H1 (cell line): ENCODE results near the gene EFEMP1. TPM values are rescaled to one million over a fixed set of nuclear protein-coding genes. Genes with fewer than 3 reads are reported as not detected.

ENCODE experiments used
- CTCF ChIA-PET: fragments of 300-600 bp; sonication (Branson Sonifier 250); formaldehyde crosslinking; loops from one replicate; lab custom pipeline; 2021; ENCODE audit not compliant: partially characterized antibody; lab: Charles Lee
- POLR2A ChIA-PET: fragments of 300-600 bp; sonication (Branson Sonifier 250); formaldehyde crosslinking; loops from one replicate; lab custom pipeline; 2021; ENCODE audit warnings: inconsistent platforms; ENCODE audit not compliant: partially characterized antibody; lab: Charles Lee
- DNase-seq, 2 experiments: peaks; one replicate each; pipeline versions ENCODE4 v3.0.0 to v3.0.0-alpha.2; 2010 to 2022; ENCODE audit warnings: low spot score in 2 of 2, low read depth in 1 of 2, mixed read lengths in 1 of 2
- FAIRE-seq: peaks from 2 replicates; lab custom pipeline; 2011; peaks lifted over from hg19 to GRCh38; lab: Jason Lieb, UNC
- H2AFZ ChIP-seq: 2 replicates; pipeline ENCODE4 v1.8.1; 2012; ENCODE audit warnings: low read length, inconsistent platforms
- H2AK5ac ChIP-seq: 2 replicates; pipeline ENCODE4 v1.6.1; 2013; ENCODE audit warnings: low read depth, low read length
- H2BK120ac ChIP-seq: replicated peaks from 2 replicates; pipeline ENCODE3; 2013; ENCODE audit warnings: low read depth, low read length, inconsistent platforms
- H2BK12ac ChIP-seq: 2 replicates; pipeline ENCODE4 v1.6.1; 2013; ENCODE audit warnings: low read depth, low read length
- H2BK15ac ChIP-seq: 2 replicates; pipeline ENCODE4 v1.6.1; 2013; ENCODE audit warnings: low read length
- H2BK20ac ChIP-seq: 2 replicates; pipeline ENCODE4 v1.6.1; 2013; ENCODE audit warnings: low read length
- H2BK5ac ChIP-seq: 2 replicates; pipeline ENCODE4 v1.6.1; 2013; ENCODE audit warnings: low read depth, low read length
- H3K14ac ChIP-seq: 2 replicates; pipeline ENCODE4 v1.6.1; 2013; ENCODE audit warnings: inconsistent platforms; ENCODE audit not compliant: insufficient read length
- H3K18ac ChIP-seq: 2 replicates; pipeline ENCODE4 v1.6.1; 2013; ENCODE audit warnings: low read length; ENCODE audit errors: extremely low read depth
- H3K23ac ChIP-seq: 2 replicates; pipeline ENCODE4 v1.6.1; 2013; ENCODE audit warnings: inconsistent platforms; ENCODE audit not compliant: insufficient read length
- H3K23me2 ChIP-seq: 2 replicates; pipeline ENCODE4 v1.6.1; 2013; ENCODE audit warnings: low read depth, low read length
- H3K27ac ChIP-seq: 2 replicates; pipeline ENCODE4 v1.6.1; 2011; ENCODE audit warnings: low read depth, low read length, inconsistent platforms
- H3K27me3 ChIP-seq, 4 experiments: replicated peaks in 1 of 4; 1 replicate in 1 of 4; 2 replicates in 3 of 4; pipeline versions ENCODE4 v1.6.1 to v1.8.1; 2011 to 2013; ENCODE audit warnings: low read length in 3 of 4, mild to moderate bottlenecking in 3 of 4, inconsistent platforms in 2 of 4, mixed read lengths in 2 of 4, moderate library complexity in 1 of 4; ENCODE audit not compliant: control insufficient read depth in 3 of 4, insufficient read depth in 3 of 4; ENCODE audit errors: extremely low read depth in 1 of 4
- H3K36me3 ChIP-seq, 4 experiments: 2 replicates each; pipeline versions ENCODE4 v1.6.1 to v1.8.1; 2011 to 2013; ENCODE audit warnings: mild to moderate bottlenecking in 4 of 4, low read length in 3 of 4, moderate library complexity in 2 of 4, control low read depth in 1 of 4, inconsistent platforms in 1 of 4; ENCODE audit not compliant: insufficient read depth in 4 of 4, control insufficient read depth in 2 of 4
- H3K4ac ChIP-seq: replicated peaks from 2 replicates; pipeline ENCODE3; 2013; ENCODE audit warnings: low read length, low read depth, mixed read lengths, inconsistent platforms; ENCODE audit not compliant: insufficient read length
- H3K4me1 ChIP-seq, 4 experiments: replicated peaks in 1 of 4; 1 replicate in 1 of 4; 2 replicates in 3 of 4; pipeline versions ENCODE4 v1.6.1 to v1.8.1; 2011 to 2013; ENCODE audit warnings: low read length in 3 of 4, inconsistent platforms in 2 of 4, mixed read lengths in 1 of 4; ENCODE audit not compliant: insufficient read depth in 4 of 4, control insufficient read depth in 3 of 4
- H3K4me2 ChIP-seq, 2 experiments: 2 replicates each; pipeline versions ENCODE4 v1.6.1 to v1.8.1; 2011 to 2013; ENCODE audit warnings: low read depth in 2 of 2, low read length in 2 of 2, control low read depth in 1 of 2, inconsistent platforms in 1 of 2, mild to moderate bottlenecking in 1 of 2; ENCODE audit not compliant: insufficient read depth in 1 of 2
- H3K4me3 ChIP-seq, 4 experiments: fragments of 200-600, 300-600 bp in 1 of 4; sonication (generic), shearing (Covaris generic), sonication (Bioruptor Twin) in 1 of 4; 2 replicates each; pipeline versions ENCODE4 v1.5.1 to v1.8.1; 2011 to 2016; ENCODE audit warnings: low read length in 4 of 4, low read depth in 3 of 4, control low read depth in 2 of 4, inconsistent platforms in 2 of 4, mild to moderate bottlenecking in 2 of 4, mixed read lengths in 1 of 4, moderate library complexity in 1 of 4; ENCODE audit not compliant: insufficient read depth in 2 of 4; ENCODE audit errors: extremely low read depth in 1 of 4
- H3K56ac ChIP-seq: replicated peaks from 2 replicates; pipeline ENCODE3; 2013; ENCODE audit warnings: low read depth, mild to moderate bottlenecking, mixed read lengths, low read length, inconsistent platforms; ENCODE audit not compliant: insufficient read length
- H3K79me1 ChIP-seq: 2 replicates; pipeline ENCODE4 v1.6.1; 2013; ENCODE audit warnings: low read depth, low read length, control low read depth
- H3K79me2 ChIP-seq, 2 experiments: 2 replicates each; pipeline versions ENCODE4 v1.6.1 to v1.8.1; 2012 to 2013; ENCODE audit warnings: low read length in 2 of 2, mild to moderate bottlenecking in 2 of 2, inconsistent platforms in 1 of 2; ENCODE audit not compliant: insufficient read depth in 2 of 2, control insufficient read depth in 1 of 2
- H3K9ac ChIP-seq, 4 experiments: replicated peaks in 1 of 4; 1 replicate in 1 of 4; 2 replicates in 3 of 4; pipeline versions ENCODE4 v1.6.1 to v1.8.1; 2011 to 2013; ENCODE audit warnings: low read depth in 3 of 4, low read length in 3 of 4, control low read depth in 2 of 4, mild to moderate bottlenecking in 2 of 4, moderate library complexity in 2 of 4, inconsistent platforms in 1 of 4; ENCODE audit errors: extremely low read depth in 1 of 4
- H3K9me3 ChIP-seq, 2 experiments: 2 replicates each; pipeline versions ENCODE4 v1.6.1 to v1.8.1; 2012 to 2013; ENCODE audit warnings: mild to moderate bottlenecking in 2 of 2, moderate library complexity in 2 of 2, control low read depth in 1 of 2, inconsistent platforms in 1 of 2, low read depth in 1 of 2, low read length in 1 of 2, mixed read lengths in 1 of 2; ENCODE audit not compliant: insufficient read depth in 2 of 2
- H4K20me1 ChIP-seq, 2 experiments: replicated peaks in 1 of 2; 2 replicates each; pipeline versions ENCODE3 to v1.8.1; 2011 to 2013; ENCODE audit warnings: inconsistent platforms in 2 of 2, low read length in 2 of 2, mild to moderate bottlenecking in 1 of 2; ENCODE audit not compliant: insufficient read depth in 2 of 2, control insufficient read depth in 1 of 2
- H4K5ac ChIP-seq: 2 replicates; pipeline ENCODE4 v1.6.1; 2013; ENCODE audit warnings: low read length, low read depth, mixed read lengths, inconsistent platforms; ENCODE audit not compliant: insufficient read length
- H4K8ac ChIP-seq: 2 replicates; pipeline ENCODE4 v1.8.0; 2013; ENCODE audit warnings: mild to moderate bottlenecking, moderate library complexity, low read length, inconsistent platforms; ENCODE audit not compliant: insufficient read depth; ENCODE audit errors: extremely low read depth
- H4K91ac ChIP-seq: replicated peaks from 2 replicates; pipeline ENCODE3; 2013; ENCODE audit warnings: low read length, mixed read lengths, inconsistent platforms; ENCODE audit not compliant: insufficient read length
- RAD21 ChIP-seq, 2 experiments: IDR thresholded peaks in 1 of 2; conservative IDR thresholded peaks in 1 of 2; 2 replicates each; pipeline ENCODE4 v1.6.1; 2011; ENCODE audit warnings: low read depth in 2 of 2, low read length in 2 of 2, improper control_type of control experiment in 1 of 2, inconsistent platforms in 1 of 2, mild to moderate bottlenecking in 1 of 2, moderate library complexity in 1 of 2
- SP2 ChIP-seq: IDR thresholded peaks from 2 replicates; pipeline ENCODE4 v1.6.1; 2012; ENCODE audit warnings: mild to moderate bottlenecking, low read length, inconsistent platforms
- WGBS, 2 experiments: shearing (Covaris generic) in 1 of 2; methylation state at CpG; one replicate each; pipeline versions ENCODE4 v1.1.6 to v1.1.7; 2013 to 2015; ENCODE audit warnings: low lambda C conversion rate in 2 of 2, mixed read lengths in 2 of 2, inconsistent platforms in 1 of 2, low coverage in 1 of 2, missing lambda C conversion rate in 1 of 2; ENCODE audit not compliant: insufficient replicate concordance in 2 of 2, insufficient coverage in 1 of 2, insufficient read length in 1 of 2; ENCODE audit errors: extremely low coverage in 1 of 2, missing lambda C conversion rate in 1 of 2; 5-methylcytosine and 5-hydroxymethylcytosine counted together
- polyA plus RNA-seq, 7 experiments: library from polyadenylated mRNA; depleted of rRNA in 3 of 7; stranded (reverse) in 5 of 7; unstranded in 2 of 7; fragments of >200 nt in 5 of 7; fragments of 200-250 nt in 2 of 7; gene quantifications; 1 replicate in 5 of 7; 2 replicates in 1 of 7; 4 replicates in 1 of 7; pipeline versions ENCODE4 v1.2.1 to v1.2.3, GENCODE V29; 2011 to 2013; ENCODE audit warnings: missing spikeins in 2 of 7, mixed read lengths in 2 of 7
- total RNA-seq: library from RNA; stranded (reverse); fragmentation: NEBNext Ultra II Directional; extraction: Animal tissue kit (Norgen Biotek cat#: 25700); gene quantifications from 2 replicates; pipeline ENCODE4 v1.2.1, GENCODE V29; 2021

EFEMP1 gene
- total and polyA plus RNA-seq, 2 of the 8 experiments (the other 6 are each of a cell fraction or from before 2014, with no cell fraction given) = 15.5 to 19.7 TPM

DNA sequence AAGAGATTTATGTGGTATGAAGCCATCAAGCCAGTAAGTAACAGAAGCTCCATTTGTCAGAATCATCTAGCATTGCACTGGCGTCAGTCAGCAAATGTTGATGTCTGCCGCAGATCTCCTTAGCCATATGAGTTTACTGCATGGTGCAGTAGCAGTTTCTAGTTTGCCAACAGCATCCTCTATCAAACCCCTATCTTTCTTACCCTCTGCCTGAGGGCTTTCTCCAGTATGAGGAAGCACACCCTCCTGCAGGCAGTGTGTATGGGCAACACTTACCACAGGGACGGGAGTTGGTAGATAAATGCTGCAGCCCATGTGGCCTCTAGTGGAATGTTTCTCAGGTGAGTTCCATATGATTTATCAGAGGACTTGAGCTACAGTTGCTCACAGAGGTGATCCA, 63.7 kb downstream of the EFEMP1 start:
- Histone ChIP-seq H3K18ac (no peak overlapping the region), H2BK120ac (no peak overlapping the region), H4K5ac (no peak overlapping the region), H3K79me2 (no peaks in the 10 kb centered on the region), H3K36me3 (no peaks in the 10 kb centered on the region), H4K91ac (no peak overlapping the region), H2AFZ (no peak overlapping the region), H3K4me3 (no peak overlapping the region), H2BK12ac (no peak overlapping the region), H3K27me3 (no peaks in the 10 kb centered on the region), H3K14ac (no peak overlapping the region), H3K79me1 (no peaks in the 10 kb centered on the region), H2BK15ac (no peak overlapping the region), H4K8ac (no peak overlapping the region), H3K4me2 (no peak overlapping the region), H3K23ac (no peak overlapping the region), H3K9me3 (no peaks in the 10 kb centered on the region), H3K27ac (no peak overlapping the region)
- FAIRE-seq (no peak), DNase-seq (no peak)
- 92% methylated on average over 3 of the region's 3 CpGs; no CpG with 5 or more reads in 1 of the 2 experiments for WGBS, 2 experiments
- POLR2A ChIA-PET = no interaction called here
- TF ChIP-seq SP2 (no peak), RAD21 (IDR thresholded peaks at IDR 0.05 in 1 of 2, conservative IDR thresholded peaks at IDR 0.05 in 1 of 2; ENCODE audit: low read depth in 2 of 2, low read length in 2 of 2) (peak in 1 of 2 experiments; percentile 9; a peak in 1 of 4 replicates)
- TF ChIP-seq, all 59 proteins: peak for 1
- Histone ChIP-seq H2BK5ac (no peak overlapping the region), H3K23me2 (no peaks in the 10 kb centered on the region), H3K56ac (no peak overlapping the region), H4K20me1 (no peaks in the 10 kb centered on the region), H3K9ac (no peak overlapping the region), H3K4me1 (no peaks in the 10 kb centered on the region), H2AK5ac (no peak overlapping the region), H3K4ac (no peak overlapping the region), H2BK20ac (no peak overlapping the region)
- CTCF ChIA-PET = interaction anchor here (0.9 to 2.0 kb wide), 2 partner anchors 126 to 142 kb away, joined by 3 to 6 read pairs; no protein-coding TSS in a partner anchor
